ENCODE measurements around the gene RAMP1. TPM values are rescaled to one million over a fixed set of nuclear protein-coding genes. Genes with fewer than 3 reads are reported as not detected.

Gene RAMP1
- total RNA-seq, result 6.4 and 27.3 TPM in 2 replicates

DNA sequence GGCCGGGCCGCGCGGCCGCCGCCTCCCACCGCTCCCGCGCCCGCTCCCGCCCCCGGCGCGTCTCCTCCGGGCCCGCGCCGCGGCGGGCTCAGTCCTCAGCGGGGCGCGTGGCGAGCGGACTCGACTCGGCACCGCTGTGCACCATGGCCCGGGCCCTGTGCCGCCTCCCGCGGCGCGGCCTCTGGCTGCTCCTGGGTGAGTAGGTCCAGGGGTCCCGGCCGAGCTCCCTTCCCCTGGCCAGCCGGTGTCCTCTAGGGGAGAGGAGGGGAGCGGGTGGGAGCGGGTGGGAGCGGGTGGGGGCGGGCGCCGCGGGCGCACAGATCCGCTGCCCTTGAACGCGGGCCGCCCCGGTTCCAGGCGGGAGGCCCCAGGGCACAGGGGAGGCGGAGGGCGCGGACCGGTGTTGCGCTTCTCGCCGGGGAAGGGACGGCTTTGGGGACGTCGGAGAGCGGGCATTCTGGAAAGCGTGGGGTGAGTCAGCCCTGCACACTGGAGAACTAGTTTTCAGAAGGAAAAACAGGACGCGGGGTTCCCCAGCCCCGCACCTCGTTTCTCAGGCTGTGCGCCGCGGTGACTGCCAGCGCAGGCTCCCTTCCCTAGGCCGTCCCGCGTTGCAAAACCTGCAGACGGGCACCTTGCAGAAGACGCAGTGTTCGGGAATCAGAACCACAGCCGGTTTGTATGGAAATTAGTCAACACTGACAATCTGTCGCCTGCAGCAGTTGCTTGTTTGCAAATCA lies at the start of gene RAMP1:
TSS of gene RAMP1 (plus strand) at position 91 of the 740 bp plus-strand sequence. CDS start at position 144, 53 bp downstream.

Other genes starting within 250 kb of the RAMP1 start
- gene LRRFIP1, start 232.0 kb upstream of the RAMP1 start, total RNA-seq, result 33.6 and 49.5 TPM in 2 replicates
- gene RBM44, start 60.8 kb upstream of the RAMP1 start, total RNA-seq, result 0.49 and 0.51 TPM in 2 replicates
- gene UBE2F, start 107.4 kb downstream of the RAMP1 start, total RNA-seq, result 45.5 and 60.0 TPM in 2 replicates
- 18.9 and 35.8 TPM in 2 replicates for gene SCLY, start 201.4 kb downstream of the RAMP1 start, total RNA-seq
- 1.3 and 2.2 TPM in 2 replicates for gene ESPNL, start 240.7 kb downstream of the RAMP1 start, total RNA-seq